Ishikawa (cell line): ENCODE results near the gene FTH1.

Source experiments
- EP300 ChIP-seq: IDR thresholded peaks from 2 replicates; pipeline ENCODE4 v1.6.1; 2012; ENCODE audit warnings: borderline replicate concordance
- REST ChIP-seq: IDR thresholded peaks from 2 replicates; pipeline ENCODE4 v1.6.1; 2012; ENCODE audit warnings: low read depth, mild to moderate bottlenecking
- TF ChIP-seq, protein P1 (sequence below): IDR thresholded peaks from 2 replicates; pipeline ENCODE4 v1.6.1; 2012

DNA sequence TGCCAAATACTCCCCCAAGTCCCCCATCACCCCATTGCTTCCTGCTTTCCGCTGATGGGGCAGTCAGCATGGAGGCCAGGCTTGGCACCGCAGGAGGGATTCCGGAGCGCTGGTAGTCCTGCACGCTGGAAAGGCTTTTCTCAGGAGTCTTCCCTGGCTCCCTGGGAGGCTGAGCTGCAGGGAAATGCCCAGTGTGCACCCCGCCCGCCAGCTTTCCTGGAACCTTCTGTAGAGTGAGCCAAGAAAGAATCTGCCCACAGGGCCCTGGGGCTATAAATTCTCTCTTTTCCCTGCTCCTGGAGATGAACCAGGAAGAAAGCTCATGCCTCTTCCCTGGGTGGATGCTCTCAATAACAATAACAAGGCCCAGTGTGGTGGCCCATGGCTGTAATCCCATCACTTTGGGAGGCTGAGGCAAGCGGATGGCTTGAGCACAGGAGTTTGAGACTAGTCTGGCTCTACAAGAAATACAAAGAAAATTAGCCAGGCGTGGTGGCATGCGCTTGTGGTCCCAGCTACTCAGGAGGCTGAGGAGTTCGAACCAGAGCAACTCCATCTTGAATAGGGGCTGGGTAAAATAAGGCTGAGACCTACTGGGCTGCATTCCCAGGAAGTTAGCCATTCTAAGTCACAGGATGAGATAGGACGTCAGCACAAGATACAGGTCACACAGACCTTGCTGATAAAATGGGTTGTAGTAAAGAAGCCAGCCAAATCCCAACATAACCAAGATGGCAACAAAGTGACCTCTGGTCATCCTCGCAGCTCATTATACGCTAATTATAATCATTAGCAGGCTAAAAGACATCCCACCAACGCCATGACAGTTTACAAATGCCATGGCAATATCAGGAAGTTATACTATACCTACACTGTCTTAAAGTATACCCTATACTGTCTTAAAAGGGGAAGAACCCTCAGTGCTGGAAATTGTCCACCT lies 46.4 kb upstream of the FTH1 start:
- TF ChIP-seq, protein P1, sequence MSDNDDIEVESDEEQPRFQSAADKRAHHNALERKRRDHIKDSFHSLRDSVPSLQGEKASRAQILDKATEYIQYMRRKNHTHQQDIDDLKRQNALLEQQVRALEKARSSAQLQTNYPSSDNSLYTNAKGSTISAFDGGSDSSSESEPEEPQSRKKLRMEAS = no peak
- TF ChIP-seq EP300 = no peak
- no peak for TF ChIP-seq REST
